ENCODE data around the gene SEPTIN2. TPM values are rescaled to one million over a fixed set of nuclear protein-coding genes. Genes with fewer than 3 reads are reported as not detected.

The SEPTIN2 gene
- total and polyA plus RNA-seq, 2 donors from 2014 or later: 187 to 435 TPM

DNA sequence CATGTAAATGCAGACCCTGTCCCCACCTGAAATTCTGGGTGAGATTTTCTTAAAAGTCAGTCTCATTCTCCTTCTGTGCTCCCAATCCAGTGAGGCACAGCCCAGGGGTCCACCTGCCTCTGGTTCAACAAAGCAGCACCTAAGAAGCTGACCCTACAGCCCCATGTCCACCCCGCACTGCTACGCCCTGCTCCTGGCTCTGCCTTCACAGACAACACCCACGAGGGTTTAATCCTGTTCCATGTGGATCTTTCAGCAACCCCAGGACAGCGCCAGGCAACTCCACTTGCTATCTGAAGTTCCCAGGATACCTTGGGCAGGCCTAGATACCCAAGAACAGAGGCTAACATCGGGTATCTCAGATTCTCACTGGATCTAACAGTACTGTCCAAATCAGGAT, 45.2 kb upstream of the SEPTIN2 start:
- peak overlapping the region in 1 of 3 donors; percentile 74 for H3K9ac ChIP-seq (ENCODE audit: low read length in 3 of 3)
- H3K9me3 ChIP-seq (ENCODE audit: control insufficient read depth in 2 of 3, insufficient read depth in 1 of 3, low read length in 3 of 3): no peaks in the 10 kb centered on the region
- FAIRE-seq (no peak), DNase-seq (no peak)
- H3K27me3 ChIP-seq (ENCODE audit: control insufficient read depth, insufficient read depth, low read length): no peaks in the 10 kb centered on the region
- peaks cover 0 to 29% (median 15%) of the 10 kb centered on the region in 3 donors for H3K4me1 ChIP-seq (ENCODE audit: control insufficient read depth in 2 of 3, insufficient read depth in 2 of 3, low read depth in 1 of 3, low read length in 3 of 3)
- peaks cover under 1 to 15% (median 15%) of the 10 kb centered on the region in 3 donors for H3K36me3 ChIP-seq (ENCODE audit: control insufficient read depth in 2 of 3, insufficient read depth in 3 of 3, low read length in 3 of 3)
- H3K4me3 ChIP-seq (ENCODE audit: low read length in 3 of 3): peak overlapping the region in 2 of 3 donors; percentile 85 to 86
- TF ChIP-seq, protein P1, sequence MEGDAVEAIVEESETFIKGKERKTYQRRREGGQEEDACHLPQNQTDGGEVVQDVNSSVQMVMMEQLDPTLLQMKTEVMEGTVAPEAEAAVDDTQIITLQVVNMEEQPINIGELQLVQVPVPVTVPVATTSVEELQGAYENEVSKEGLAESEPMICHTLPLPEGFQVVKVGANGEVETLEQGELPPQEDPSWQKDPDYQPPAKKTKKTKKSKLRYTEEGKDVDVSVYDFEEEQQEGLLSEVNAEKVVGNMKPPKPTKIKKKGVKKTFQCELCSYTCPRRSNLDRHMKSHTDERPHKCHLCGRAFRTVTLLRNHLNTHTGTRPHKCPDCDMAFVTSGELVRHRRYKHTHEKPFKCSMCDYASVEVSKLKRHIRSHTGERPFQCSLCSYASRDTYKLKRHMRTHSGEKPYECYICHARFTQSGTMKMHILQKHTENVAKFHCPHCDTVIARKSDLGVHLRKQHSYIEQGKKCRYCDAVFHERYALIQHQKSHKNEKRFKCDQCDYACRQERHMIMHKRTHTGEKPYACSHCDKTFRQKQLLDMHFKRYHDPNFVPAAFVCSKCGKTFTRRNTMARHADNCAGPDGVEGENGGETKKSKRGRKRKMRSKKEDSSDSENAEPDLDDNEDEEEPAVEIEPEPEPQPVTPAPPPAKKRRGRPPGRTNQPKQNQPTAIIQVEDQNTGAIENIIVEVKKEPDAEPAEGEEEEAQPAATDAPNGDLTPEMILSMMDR (IDR thresholded peaks at IDR 0.05; ENCODE audit: borderline replicate concordance, extremely low read depth, insufficient read depth): no peak
- intact Hi-C loops (cut with DNase I): no loop called here
- no peak overlapping the region for H3K27ac ChIP-seq (ENCODE audit: low read depth in 2 of 2, low read length in 2 of 2)

DNA sequence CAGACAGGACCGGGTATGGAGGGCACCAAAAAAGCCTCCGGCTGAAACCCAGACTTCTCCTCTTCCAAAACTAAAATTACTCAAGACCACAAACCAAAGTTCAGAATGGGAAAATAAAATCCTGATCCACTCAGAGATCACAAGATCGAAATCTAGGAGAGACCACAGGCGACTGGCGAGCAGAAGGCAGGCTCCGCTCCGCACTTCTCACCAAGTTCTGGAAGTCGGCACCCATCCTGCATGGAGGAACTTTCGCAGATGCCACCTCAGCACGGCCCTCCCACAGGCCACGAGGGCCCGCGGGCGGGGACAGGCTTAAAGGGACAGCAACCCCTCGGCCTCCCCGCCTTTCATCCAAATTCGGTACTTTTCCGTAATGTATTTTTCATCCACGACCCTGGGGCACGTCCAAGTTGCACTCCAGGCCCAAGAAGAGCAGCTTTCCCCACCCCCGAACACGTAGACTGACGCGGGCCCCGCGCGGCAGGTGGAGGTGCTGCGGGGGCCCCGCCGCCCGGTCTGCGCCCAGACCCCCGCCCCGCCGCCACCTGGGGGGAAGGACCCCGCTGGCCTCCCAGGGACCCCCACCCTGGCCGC, 43.9 kb upstream of the SEPTIN2 start:
- H3K4me3 ChIP-seq (ENCODE audit: low read length in 3 of 3): peak overlapping the region; percentile 77 to 86 (median 85)
- no peaks in the 10 kb centered on the region for H3K27me3 ChIP-seq (ENCODE audit: control insufficient read depth, insufficient read depth, low read length)
- TF ChIP-seq, protein P1 (IDR thresholded peaks at IDR 0.05; ENCODE audit: borderline replicate concordance, extremely low read depth, insufficient read depth): no peak
- no peak for FAIRE-seq
- intact Hi-C loops (cut with DNase I): no loop called here
- H3K4me1 ChIP-seq (ENCODE audit: control insufficient read depth in 2 of 3, insufficient read depth in 2 of 3, low read depth in 1 of 3, low read length in 3 of 3): peaks cover 0 to 29% (median 15%) of the 10 kb centered on the region in 3 donors
- peak; percentile 72 to 94 (median 84) for DNase-seq
- H3K27ac ChIP-seq (ENCODE audit: low read depth in 2 of 2, low read length in 2 of 2): peak overlapping the region; percentile 65 to 91
- H3K9ac ChIP-seq (ENCODE audit: low read length in 3 of 3): peak overlapping the region; percentile 74 to 77 (median 74)
- peaks cover 0 to 8% (median 7%) of the 10 kb centered on the region in 3 donors for H3K36me3 ChIP-seq (ENCODE audit: control insufficient read depth in 2 of 3, insufficient read depth in 3 of 3, low read length in 3 of 3)
- no peaks in the 10 kb centered on the region for H3K9me3 ChIP-seq (ENCODE audit: control insufficient read depth in 2 of 3, insufficient read depth in 1 of 3, low read length in 3 of 3)

DNA sequence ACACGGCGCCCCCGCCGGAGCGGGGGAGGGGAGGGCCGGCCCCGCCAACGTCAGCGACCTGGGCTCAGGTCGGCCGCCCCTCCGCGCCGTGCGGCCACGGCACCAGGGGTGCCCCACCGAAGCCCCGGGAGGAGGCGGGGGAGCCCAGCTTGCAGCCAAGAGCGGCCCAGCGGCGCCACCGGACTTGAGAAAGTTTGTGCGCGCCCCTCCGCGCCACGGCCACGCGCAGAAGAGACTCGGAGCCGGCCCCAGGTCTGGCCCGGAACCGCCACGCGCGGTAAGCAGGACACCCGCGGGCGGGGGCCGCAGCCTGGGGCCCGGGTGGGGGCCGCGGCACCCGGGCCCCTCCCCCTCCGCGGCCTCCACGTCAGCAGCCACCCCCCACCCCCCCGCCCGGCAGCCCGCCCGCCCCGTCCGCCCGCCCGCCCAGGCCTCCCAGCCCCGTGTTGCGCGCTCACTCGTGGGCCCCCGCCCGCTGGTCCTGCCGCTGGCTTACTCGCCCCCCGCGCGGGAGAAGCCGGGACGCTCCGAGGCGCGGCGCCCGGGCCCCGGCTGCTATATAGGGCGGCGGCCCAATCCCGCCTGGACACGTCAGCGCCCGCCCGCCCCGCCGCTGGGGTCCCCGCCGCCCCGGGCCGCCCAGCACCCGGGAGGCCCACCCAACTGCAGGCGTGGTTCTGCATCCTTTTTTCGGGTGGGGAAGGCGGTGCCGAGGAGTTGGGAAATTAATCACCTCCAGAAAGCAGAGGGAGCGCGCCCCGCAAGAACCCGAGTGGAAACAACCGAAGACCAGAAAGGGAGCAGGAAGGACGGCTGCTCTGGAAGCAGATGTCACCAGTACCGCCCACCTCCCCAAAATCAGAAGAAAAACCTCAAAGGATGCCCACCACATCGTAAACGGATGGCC, 43.2 kb upstream of the SEPTIN2 start:
- TF ChIP-seq, protein P1 (IDR thresholded peaks at IDR 0.05; ENCODE audit: borderline replicate concordance, extremely low read depth, insufficient read depth): no peak
- DNase-seq (peak; percentile 51 to 90 (median 71)), FAIRE-seq (no peak)
- Histone ChIP-seq H3K4me1 (ENCODE audit: control insufficient read depth in 2 of 3, insufficient read depth in 2 of 3, low read depth in 1 of 3, low read length in 3 of 3) (peaks cover 0 to 28% (median 15%) of the 10 kb centered on the region in 3 donors), H3K4me3 (ENCODE audit: low read length in 3 of 3) (peak overlapping the region; percentile 63 to 86 (median 85)), H3K9me3 (ENCODE audit: control insufficient read depth in 2 of 3, insufficient read depth in 1 of 3, low read length in 3 of 3) (no peaks in the 10 kb centered on the region), H3K27ac (ENCODE audit: low read depth in 2 of 2, low read length in 2 of 2) (peak overlapping the region; percentile 65 to 91), H3K36me3 (ENCODE audit: control insufficient read depth in 2 of 3, insufficient read depth in 3 of 3, low read length in 3 of 3) (peaks cover 0 to 4% (median under 1%) of the 10 kb centered on the region in 3 donors), H3K27me3 (ENCODE audit: control insufficient read depth, insufficient read depth, low read length) (no peaks in the 10 kb centered on the region), H3K9ac (ENCODE audit: low read length in 3 of 3) (peak overlapping the region; percentile 23 to 74 (median 74))
- intact Hi-C loops (cut with DNase I): no loop called here
